Measurements from ENCODE around the gene LRRC4C. TPM values are rescaled to one million over a fixed set of nuclear protein-coding genes. Genes with fewer than 3 reads are reported as not detected.

Gene LRRC4C
- total and polyA plus RNA-seq, 2 donors (not counting 3 experiments of a cell fraction or from before 2014, with no cell fraction given): not detected

DNA sequence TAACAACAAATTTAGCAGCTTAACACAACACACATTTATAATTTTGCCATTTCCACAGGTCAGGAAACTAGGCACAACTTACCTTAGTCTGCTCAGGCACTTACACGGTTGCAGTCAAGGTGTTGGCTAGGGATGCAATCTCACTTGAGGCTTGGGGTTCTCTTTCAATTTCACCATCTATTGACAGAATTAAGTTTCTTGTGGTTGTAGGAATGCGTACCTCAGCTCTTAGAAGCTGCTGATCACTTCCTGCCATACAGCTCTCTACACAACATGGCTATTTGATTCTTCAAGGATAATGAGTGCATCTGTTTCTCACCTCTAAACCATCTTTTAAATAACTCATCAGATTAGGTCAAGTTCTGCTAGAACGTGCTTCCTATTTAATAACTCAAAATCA, 968.1 kb downstream of the LRRC4C start:
- Histone ChIP-seq H3K9me3 (replicated peaks; ENCODE audit: control insufficient read depth, insufficient read depth, low read length) (no peaks in the 10 kb centered on the region), H3K4me3 (replicated peaks in 1 of 3; ENCODE audit: insufficient read depth in 1 of 3, low read depth in 1 of 3, low read length in 3 of 3) (no peak overlapping the region), H3K27me3 (ENCODE audit: control insufficient read depth in 2 of 2, insufficient read depth in 2 of 2, low read length in 2 of 2) (no peaks in the 10 kb centered on the region), H3K9ac (replicated peaks; ENCODE audit: extremely low read depth, insufficient read depth, low read length) (no peak overlapping the region), H2AFZ (ENCODE audit: low read depth, low read length) (no peak overlapping the region), H3K36me3 (ENCODE audit: control insufficient read depth in 2 of 2, extremely low read depth in 1 of 2, insufficient read depth in 2 of 2, low read length in 2 of 2) (no peaks in the 10 kb centered on the region), H4K20me1 (replicated peaks; ENCODE audit: control insufficient read depth, extremely low read depth, insufficient read depth, low read length) (no peaks in the 10 kb centered on the region), H3K9me1 (replicated peaks; ENCODE audit: control insufficient read depth, extremely low read depth, insufficient read depth, low read length) (no peaks in the 10 kb centered on the region), H3K27ac (ENCODE audit: insufficient read depth, low read depth, low read length) (no peak overlapping the region), H3K79me2 (ENCODE audit: control insufficient read depth, insufficient read depth, low read length) (no peaks in the 10 kb centered on the region), H3K4me1 (ENCODE audit: control insufficient read depth, extremely low read depth, insufficient read depth, low read length) (no peaks in the 10 kb centered on the region), H3K4me2 (ENCODE audit: insufficient read depth, low read length) (no peak overlapping the region)
- FAIRE-seq (no peak), DNase-seq (ENCODE audit: low read depth, low spot score) (no peak)
- no TSS peak for BruUV-seq (replicated peaks)
- CTCF ChIA-PET: no interaction called here
- intact Hi-C loops (cut with micrococcal nuclease): no loop called here
- TF ChIP-seq FOS (IDR thresholded peaks at IDR 0.05; ENCODE audit: borderline replicate concordance, insufficient read depth, low read length) (no peak), POLR2A (IDR thresholded peaks at IDR 0.05; ENCODE audit: low read depth, low read length) (no peak), GATA2 (IDR thresholded peaks at IDR 0.05; ENCODE audit: insufficient read depth, insufficient read length, low read depth, low read length) (no peak), EZH2 (IDR thresholded peaks at IDR 0.05; ENCODE audit: borderline replicate concordance, low read depth, low read length, severe bottlenecking) (no peak), MYC (IDR thresholded peaks at IDR 0.05; ENCODE audit: low read depth, low read length) (no peak), JUN (IDR thresholded peaks at IDR 0.05; ENCODE audit: borderline replicate concordance, insufficient read depth, insufficient read length, low read depth) (no peak), POLR2AphosphoS5 (IDR thresholded peaks at IDR 0.05; ENCODE audit: insufficient read depth, low read depth, low read length) (no peak)
- TF ChIP-seq, protein P1, sequence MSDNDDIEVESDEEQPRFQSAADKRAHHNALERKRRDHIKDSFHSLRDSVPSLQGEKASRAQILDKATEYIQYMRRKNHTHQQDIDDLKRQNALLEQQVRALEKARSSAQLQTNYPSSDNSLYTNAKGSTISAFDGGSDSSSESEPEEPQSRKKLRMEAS (IDR thresholded peaks at IDR 0.05; ENCODE audit: insufficient read depth, insufficient read length): no peak
- TF ChIP-seq, protein P2, sequence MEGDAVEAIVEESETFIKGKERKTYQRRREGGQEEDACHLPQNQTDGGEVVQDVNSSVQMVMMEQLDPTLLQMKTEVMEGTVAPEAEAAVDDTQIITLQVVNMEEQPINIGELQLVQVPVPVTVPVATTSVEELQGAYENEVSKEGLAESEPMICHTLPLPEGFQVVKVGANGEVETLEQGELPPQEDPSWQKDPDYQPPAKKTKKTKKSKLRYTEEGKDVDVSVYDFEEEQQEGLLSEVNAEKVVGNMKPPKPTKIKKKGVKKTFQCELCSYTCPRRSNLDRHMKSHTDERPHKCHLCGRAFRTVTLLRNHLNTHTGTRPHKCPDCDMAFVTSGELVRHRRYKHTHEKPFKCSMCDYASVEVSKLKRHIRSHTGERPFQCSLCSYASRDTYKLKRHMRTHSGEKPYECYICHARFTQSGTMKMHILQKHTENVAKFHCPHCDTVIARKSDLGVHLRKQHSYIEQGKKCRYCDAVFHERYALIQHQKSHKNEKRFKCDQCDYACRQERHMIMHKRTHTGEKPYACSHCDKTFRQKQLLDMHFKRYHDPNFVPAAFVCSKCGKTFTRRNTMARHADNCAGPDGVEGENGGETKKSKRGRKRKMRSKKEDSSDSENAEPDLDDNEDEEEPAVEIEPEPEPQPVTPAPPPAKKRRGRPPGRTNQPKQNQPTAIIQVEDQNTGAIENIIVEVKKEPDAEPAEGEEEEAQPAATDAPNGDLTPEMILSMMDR (IDR thresholded peaks at IDR 0.05; ENCODE audit: extremely low read depth in 1 of 2, insufficient read depth in 1 of 2, low read depth in 1 of 2, low read length in 2 of 2): no peak
- dilution Hi-C loops (cut with MboI; ENCODE audit: extremely low pct_ligation_motif_present, low sequenced_read_pairs): no loop called here
- POLR2A ChIA-PET: no interaction called here

Data from endothelial cell of umbilical vein (primary cell).